ENCODE data around the gene FAM171A1. TPM values are rescaled to one million over a fixed set of nuclear protein-coding genes. Genes with fewer than 3 reads are reported as not detected.

FAM171A1 gene
- total RNA-seq, 2 donors from 2014 or later: 16.3 to 24.2 TPM

DNA sequence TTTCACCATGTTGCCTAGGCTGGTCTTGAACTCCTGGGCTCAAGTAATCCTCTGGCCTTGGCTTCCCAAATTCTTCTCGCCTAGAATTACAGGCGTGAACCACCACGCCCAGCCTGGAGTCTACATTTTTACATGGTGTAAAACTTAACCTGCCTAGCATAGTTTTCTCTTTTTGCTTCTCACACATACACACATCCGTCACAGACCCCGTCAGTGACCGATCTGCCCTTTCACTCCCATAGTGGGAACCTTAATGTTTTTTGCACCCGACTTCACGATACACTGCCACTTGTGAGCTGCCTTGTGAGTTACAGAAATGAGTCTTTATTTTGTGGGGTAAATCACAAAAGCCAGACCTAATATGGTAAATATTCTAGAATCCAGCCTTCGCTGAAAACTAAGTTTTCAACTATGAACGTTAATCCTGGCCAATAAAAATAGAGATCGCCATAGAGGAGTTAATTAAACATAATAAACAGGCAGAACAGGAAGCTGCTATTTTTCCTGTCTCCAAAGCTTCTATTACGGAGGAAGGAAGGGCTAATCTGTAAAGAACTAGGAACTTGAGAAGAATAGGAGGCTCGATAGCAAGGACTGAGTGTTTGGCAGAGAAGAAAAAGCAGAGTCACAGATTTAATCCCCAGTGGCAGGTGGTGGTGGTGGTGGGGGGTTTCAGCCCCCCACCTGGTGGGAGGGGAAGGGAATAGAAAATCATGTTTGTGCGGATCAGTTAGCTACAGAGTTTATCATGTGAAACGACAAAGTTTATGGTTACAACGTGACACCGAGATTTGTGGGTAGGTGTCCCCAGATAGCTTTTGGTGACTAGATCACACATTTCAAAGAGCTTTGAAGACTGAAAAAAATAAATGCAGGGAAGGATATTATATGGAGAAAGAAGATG is 14.7 kb upstream of the FAM171A1 start:
- 59% methylated on average over 17 of the region's 17 CpGs for WGBS
- Histone ChIP-seq H3K4me1 (replicated peaks) (no peaks in the 10 kb centered on the region), H3K9me3 (no peaks in the 10 kb centered on the region), H3K27ac (peak overlapping the region in 1 of 2 donors; percentile 11), H3K27me3 (replicated peaks; ENCODE audit: insufficient read depth) (no peaks in the 10 kb centered on the region), H3K4me3 (no peak overlapping the region), H3K36me3 (no peaks in the 10 kb centered on the region)
- TF ChIP-seq, protein P1, sequence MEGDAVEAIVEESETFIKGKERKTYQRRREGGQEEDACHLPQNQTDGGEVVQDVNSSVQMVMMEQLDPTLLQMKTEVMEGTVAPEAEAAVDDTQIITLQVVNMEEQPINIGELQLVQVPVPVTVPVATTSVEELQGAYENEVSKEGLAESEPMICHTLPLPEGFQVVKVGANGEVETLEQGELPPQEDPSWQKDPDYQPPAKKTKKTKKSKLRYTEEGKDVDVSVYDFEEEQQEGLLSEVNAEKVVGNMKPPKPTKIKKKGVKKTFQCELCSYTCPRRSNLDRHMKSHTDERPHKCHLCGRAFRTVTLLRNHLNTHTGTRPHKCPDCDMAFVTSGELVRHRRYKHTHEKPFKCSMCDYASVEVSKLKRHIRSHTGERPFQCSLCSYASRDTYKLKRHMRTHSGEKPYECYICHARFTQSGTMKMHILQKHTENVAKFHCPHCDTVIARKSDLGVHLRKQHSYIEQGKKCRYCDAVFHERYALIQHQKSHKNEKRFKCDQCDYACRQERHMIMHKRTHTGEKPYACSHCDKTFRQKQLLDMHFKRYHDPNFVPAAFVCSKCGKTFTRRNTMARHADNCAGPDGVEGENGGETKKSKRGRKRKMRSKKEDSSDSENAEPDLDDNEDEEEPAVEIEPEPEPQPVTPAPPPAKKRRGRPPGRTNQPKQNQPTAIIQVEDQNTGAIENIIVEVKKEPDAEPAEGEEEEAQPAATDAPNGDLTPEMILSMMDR (IDR thresholded peaks at IDR 0.05): no peak
- TF ChIP-seq POLR2AphosphoS5 (IDR thresholded peaks at IDR 0.05) (no peak), POLR2A (IDR thresholded peaks at IDR 0.05) (no peak)
- DNase-seq (ENCODE audit: low spot score): no peak
- intact Hi-C loops (cut with DNase I): no loop called here

DNA sequence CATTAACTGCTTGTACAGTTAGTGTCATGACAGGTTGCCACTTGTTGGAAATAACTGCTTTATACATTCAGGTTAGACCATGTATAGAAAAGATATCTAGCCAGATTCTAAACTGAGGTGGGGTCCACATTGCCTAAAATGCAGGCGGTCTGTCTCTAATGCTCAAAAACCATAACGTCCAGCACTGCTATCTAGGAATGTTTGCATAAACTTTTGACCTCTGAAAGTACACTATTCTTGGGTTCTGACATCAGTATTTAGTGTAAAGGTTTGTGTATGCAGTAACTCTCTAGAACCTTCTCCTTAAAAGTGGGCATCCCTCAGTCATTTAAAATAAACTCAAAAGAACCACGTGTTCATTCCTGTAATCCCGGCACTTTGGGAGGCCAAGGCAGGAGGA is 10.3 kb upstream of the FAM171A1 start:
- Histone ChIP-seq H3K27ac (no peak overlapping the region), H3K36me3 (no peaks in the 10 kb centered on the region), H3K27me3 (replicated peaks; ENCODE audit: insufficient read depth) (no peaks in the 10 kb centered on the region), H3K4me3 (no peak overlapping the region), H3K9me3 (no peaks in the 10 kb centered on the region), H3K4me1 (replicated peaks) (no peaks in the 10 kb centered on the region)
- DNase-seq (ENCODE audit: low spot score): no peak
- intact Hi-C loops (cut with DNase I): no loop called here
- TF ChIP-seq, protein P1 (IDR thresholded peaks at IDR 0.05): no peak
- TF ChIP-seq POLR2AphosphoS5 (IDR thresholded peaks at IDR 0.05) (no peak), POLR2A (IDR thresholded peaks at IDR 0.05) (no peak)
- 45% methylated on average over 4 of the region's 4 CpGs for WGBS

DNA sequence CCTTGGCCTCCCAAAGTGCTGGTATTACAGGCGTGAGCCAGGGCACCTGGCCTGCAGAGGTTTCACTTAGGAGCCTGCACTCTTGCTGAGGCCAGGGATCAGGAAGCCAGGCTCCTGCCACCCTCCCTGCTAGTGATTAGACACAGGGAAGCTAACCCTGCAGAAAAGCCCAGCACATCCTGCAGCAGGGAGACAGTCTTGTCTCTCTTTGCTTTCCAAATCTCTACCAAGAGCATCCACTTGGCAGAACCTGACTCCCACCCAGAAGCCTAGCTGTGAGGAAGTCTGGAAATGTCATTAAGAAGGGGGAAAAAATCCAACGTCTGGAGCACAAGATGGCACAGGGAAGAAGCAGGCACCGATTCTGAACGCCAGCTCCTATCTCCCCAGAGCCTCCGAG is 8.0 kb upstream of the FAM171A1 start:
- Histone ChIP-seq H3K36me3 (no peaks in the 10 kb centered on the region), H3K27ac (no peak overlapping the region), H3K27me3 (replicated peaks; ENCODE audit: insufficient read depth) (no peaks in the 10 kb centered on the region), H3K4me3 (no peak overlapping the region), H3K9me3 (no peaks in the 10 kb centered on the region), H3K4me1 (replicated peaks) (no peaks in the 10 kb centered on the region)
- WGBS: 79% methylated on average over 5 of the region's 5 CpGs
- TF ChIP-seq, protein P1 (IDR thresholded peaks at IDR 0.05): no peak
- DNase-seq (ENCODE audit: low spot score): no peak
- intact Hi-C loops (cut with DNase I): no loop called here

DNA sequence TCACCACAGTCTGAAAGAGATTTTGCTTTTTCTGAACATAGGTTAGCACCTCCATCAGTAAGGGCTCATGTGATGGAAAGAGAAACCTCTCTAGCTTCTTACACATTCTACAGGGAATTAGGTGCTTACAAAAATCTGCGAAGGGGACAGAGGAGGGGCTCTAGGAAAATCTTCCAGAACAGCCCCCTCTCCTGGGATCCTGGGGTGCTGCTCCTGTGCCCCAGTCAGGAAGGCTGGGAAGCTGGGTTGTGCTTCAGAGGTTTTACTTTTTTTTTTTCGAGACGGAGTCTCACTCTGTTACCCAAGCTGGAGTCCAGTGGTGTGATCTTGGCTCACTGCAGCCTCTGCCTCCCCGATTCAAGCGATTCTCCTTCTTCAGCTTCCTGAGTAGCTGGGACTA is 7.5 kb upstream of the FAM171A1 start:
- Histone ChIP-seq H3K27ac (no peak overlapping the region), H3K9me3 (no peaks in the 10 kb centered on the region), H3K4me1 (replicated peaks) (no peaks in the 10 kb centered on the region), H3K4me3 (no peak overlapping the region), H3K27me3 (replicated peaks; ENCODE audit: insufficient read depth) (no peaks in the 10 kb centered on the region), H3K36me3 (no peaks in the 10 kb centered on the region)
- no peak for DNase-seq (ENCODE audit: low spot score)
- WGBS: 75% methylated on average over 5 of the region's 5 CpGs
- TF ChIP-seq POLR2A (IDR thresholded peaks at IDR 0.05) (no peak), POLR2AphosphoS5 (IDR thresholded peaks at IDR 0.05) (no peak)
- TF ChIP-seq, protein P1 (IDR thresholded peaks at IDR 0.05): no peak
- intact Hi-C loops (cut with DNase I): no loop called here

DNA sequence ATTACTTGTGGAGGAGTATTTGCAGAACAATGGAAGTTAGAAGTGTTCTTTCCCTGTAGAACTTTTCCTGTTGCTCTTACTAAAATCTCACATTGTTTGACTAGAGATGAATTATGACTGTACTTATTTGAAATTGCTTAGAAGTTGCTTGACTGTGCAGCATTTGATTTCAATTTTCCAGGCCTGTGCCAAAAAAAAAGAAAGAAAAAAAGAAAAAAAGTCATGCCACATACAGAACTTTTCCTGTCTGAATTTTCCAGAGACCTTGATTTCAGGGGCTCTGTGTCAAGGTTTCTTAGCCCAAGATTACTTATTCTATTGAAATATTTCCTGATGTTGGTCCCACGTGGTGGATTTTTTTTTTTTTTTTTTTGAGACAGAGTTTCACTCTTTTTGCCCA is 3.5 kb upstream of the FAM171A1 start:
- H3K4me1 ChIP-seq (replicated peaks): no peaks in the 10 kb centered on the region
- no peak overlapping the region for H3K4me3 ChIP-seq
- no peaks in the 10 kb centered on the region for H3K9me3 ChIP-seq
- no peaks in the 10 kb centered on the region for H3K27me3 ChIP-seq (replicated peaks; ENCODE audit: insufficient read depth)
- no peaks in the 10 kb centered on the region for H3K36me3 ChIP-seq
- no peak for DNase-seq (ENCODE audit: low spot score)
- 20% methylated on average over 1 of the region's 1 CpG for WGBS
- TF ChIP-seq, protein P1 (IDR thresholded peaks at IDR 0.05): no peak
- TF ChIP-seq POLR2AphosphoS5 (IDR thresholded peaks at IDR 0.05) (no peak), POLR2A (IDR thresholded peaks at IDR 0.05) (no peak)
- intact Hi-C loops (cut with DNase I): no loop called here
- H3K27ac ChIP-seq: no peak overlapping the region

Measured in prostate gland (tissue), 2 donors.